PC-3 (cell line): Measurements from ENCODE around the gene TNP1.

Experiments
- EZH2phosphoT487 ChIP-seq: fragments of 300-600 bp; sonication (generic); IDR thresholded peaks from 2 replicates; pipeline ENCODE4 v1.6.1; 2018; ENCODE audit warnings: mild to moderate bottlenecking, antibody characterized with exemption, low read length, borderline replicate concordance
- TF ChIP-seq, protein P1 (sequence below): fragments of 300-600 bp; sonication (generic); conservative IDR thresholded peaks from 2 replicates; pipeline ENCODE4 v1.5.1; 2017; ENCODE audit warnings: antibody characterized with exemption, low read depth, mild to moderate bottlenecking, low read length

DNA sequence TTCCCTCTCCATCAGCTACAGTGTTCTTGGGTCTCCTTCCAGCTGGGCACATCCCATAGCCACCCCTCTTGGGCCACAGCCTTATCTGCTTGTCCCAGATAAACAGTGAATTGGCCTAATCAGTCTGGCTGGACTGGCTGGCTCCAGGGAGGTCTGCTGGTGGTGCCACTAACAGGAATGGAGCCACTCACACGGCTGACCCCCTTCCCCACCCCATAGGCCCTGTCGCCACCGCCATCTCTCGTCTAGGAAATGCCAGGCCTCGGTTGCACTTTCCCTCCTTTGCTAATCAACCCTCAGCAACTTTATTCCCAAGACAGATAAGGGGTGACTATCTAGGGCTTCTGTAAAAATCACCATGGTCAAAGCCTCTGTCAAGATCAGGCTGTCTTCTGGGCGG is 23.0 kb upstream of the TNP1 start:
- TF ChIP-seq, protein P1, sequence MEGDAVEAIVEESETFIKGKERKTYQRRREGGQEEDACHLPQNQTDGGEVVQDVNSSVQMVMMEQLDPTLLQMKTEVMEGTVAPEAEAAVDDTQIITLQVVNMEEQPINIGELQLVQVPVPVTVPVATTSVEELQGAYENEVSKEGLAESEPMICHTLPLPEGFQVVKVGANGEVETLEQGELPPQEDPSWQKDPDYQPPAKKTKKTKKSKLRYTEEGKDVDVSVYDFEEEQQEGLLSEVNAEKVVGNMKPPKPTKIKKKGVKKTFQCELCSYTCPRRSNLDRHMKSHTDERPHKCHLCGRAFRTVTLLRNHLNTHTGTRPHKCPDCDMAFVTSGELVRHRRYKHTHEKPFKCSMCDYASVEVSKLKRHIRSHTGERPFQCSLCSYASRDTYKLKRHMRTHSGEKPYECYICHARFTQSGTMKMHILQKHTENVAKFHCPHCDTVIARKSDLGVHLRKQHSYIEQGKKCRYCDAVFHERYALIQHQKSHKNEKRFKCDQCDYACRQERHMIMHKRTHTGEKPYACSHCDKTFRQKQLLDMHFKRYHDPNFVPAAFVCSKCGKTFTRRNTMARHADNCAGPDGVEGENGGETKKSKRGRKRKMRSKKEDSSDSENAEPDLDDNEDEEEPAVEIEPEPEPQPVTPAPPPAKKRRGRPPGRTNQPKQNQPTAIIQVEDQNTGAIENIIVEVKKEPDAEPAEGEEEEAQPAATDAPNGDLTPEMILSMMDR = no peak
- TF ChIP-seq EZH2phosphoT487 = no peak
